MM.1S (cell line): Measurements from ENCODE around the gene NRIP3.
"Not testable (repeated sequence)": the region's sequence is repeated elsewhere in the genome, so short reads cannot be mapped to it uniquely, and the experiment has no call there.

Experiments
- DNase-seq: peaks from one replicate; pipeline ENCODE4 v3.0.0-alpha.2; 2015
- H2AFZ ChIP-seq: fragments of 300-600 bp; sonication (generic); 2 replicates; pipeline ENCODE4 v1.6.0; 2016; ENCODE audit warnings: antibody characterized with exemption, low read length
- H3F3A ChIP-seq: fragments of 300-600 bp; sonication (generic); 2 replicates; pipeline ENCODE4 v1.6.1; 2016; ENCODE audit warnings: mild to moderate bottlenecking, antibody characterized with exemption, low read length, moderate library complexity, mixed read lengths; ENCODE audit not compliant: insufficient read depth
- H3K27ac ChIP-seq: fragments of 300-600 bp; sonication (generic); 2 replicates; pipeline ENCODE4 v1.5.1; 2016; ENCODE audit warnings: mild to moderate bottlenecking, low read length
- H3K27me3 ChIP-seq: fragments of 300-600 bp; sonication (generic); replicated peaks from 2 replicates; pipeline ENCODE4 v1.6.0; 2016; ENCODE audit warnings: low read length; ENCODE audit not compliant: insufficient read depth
- H3K36me3 ChIP-seq: fragments of 300-600 bp; sonication (generic); replicated peaks from 2 replicates; pipeline ENCODE4 v1.6.1; 2016; ENCODE audit warnings: mild to moderate bottlenecking, low read length, mixed read lengths; ENCODE audit not compliant: insufficient read depth
- H3K4me1 ChIP-seq: fragments of 300-600 bp; sonication (generic); 2 replicates; pipeline ENCODE4 v1.6.1; 2016; ENCODE audit warnings: low read length, mixed read lengths
- H3K4me2 ChIP-seq: fragments of 300-600 bp; sonication (generic); 2 replicates; pipeline ENCODE4 v1.6.0; 2016; ENCODE audit warnings: low read depth, low read length
- H3K4me3 ChIP-seq: fragments of 300-600 bp; sonication (generic); 2 replicates; pipeline ENCODE4 v1.5.1; 2016; ENCODE audit warnings: low read length, mixed read lengths
- H3K79me2 ChIP-seq: fragments of 300-600 bp; sonication (generic); 2 replicates; pipeline ENCODE4 v1.6.1; 2016; ENCODE audit warnings: mixed run types, low read length, mixed read lengths
- H3K9ac ChIP-seq: fragments of 300-600 bp; sonication (generic); 2 replicates; pipeline ENCODE4 v1.6.1; 2016; ENCODE audit warnings: low read length, mixed read lengths
- H3K9me2 ChIP-seq: fragments of 300-600 bp; sonication (generic); replicated peaks from 2 replicates; pipeline ENCODE4 v1.6.1; 2016; ENCODE audit warnings: mild to moderate bottlenecking, low read length, mixed read lengths; ENCODE audit not compliant: insufficient read depth
- H3K9me3 ChIP-seq: fragments of 300-600 bp; sonication (generic); replicated peaks from 2 replicates; pipeline ENCODE4 v1.6.1; 2016; ENCODE audit warnings: mild to moderate bottlenecking, low read length, mixed read lengths; ENCODE audit not compliant: insufficient read depth
- H4K20me1 ChIP-seq: fragments of 300-600 bp; sonication (generic); 2 replicates; pipeline ENCODE4 v1.6.1; 2016; ENCODE audit warnings: mild to moderate bottlenecking, low read length, moderate library complexity, mixed read lengths; ENCODE audit not compliant: insufficient read depth
- CTCF ChIP-seq: fragments of 300-600 bp; sonication (generic); IDR thresholded peaks from 2 replicates; pipeline ENCODE4 v1.5.1; 2016; ENCODE audit warnings: antibody characterized with exemption, low read length, mixed read lengths
- EZH2 ChIP-seq: fragments of 300-600 bp; sonication (generic); optimal IDR thresholded peaks from 2 replicates; pipeline ENCODE3; 2017; ENCODE audit warnings: low read depth, mild to moderate bottlenecking, antibody characterized with exemption, low read length, mixed read lengths
- EZH2phosphoT487 ChIP-seq: fragments of 300-600 bp; sonication (generic); IDR thresholded peaks from 2 replicates; pipeline ENCODE4 v1.6.1; 2018; ENCODE audit warnings: antibody characterized with exemption, low read length

The NRIP3 gene

GRCh38 chr11:8937159-8937558 is 66.6 kb downstream of the NRIP3 start:
- Histone ChIP-seq H3K9me2 (no peaks in the 10 kb centered on the region), H3K9me3 (no peaks in the 10 kb centered on the region)
- DNase-seq = no peak

GRCh38 chr11:8935789-8936188 is 68.0 kb downstream of the NRIP3 start:
- DNase-seq, H3K9me3 ChIP-seq, H3K4me1 ChIP-seq, H3K9me2 ChIP-seq, H3K27ac ChIP-seq, H3K4me2 ChIP-seq, H3K36me3 ChIP-seq, H4K20me1 ChIP-seq, H3K27me3 ChIP-seq, H3K9ac ChIP-seq, H2AFZ ChIP-seq, H3K79me2 ChIP-seq, H3F3A ChIP-seq, H3K4me3 ChIP-seq: not testable (repeated sequence)

More at GRCh38 chr11:8937159-8937558, 66.6 kb downstream of the NRIP3 start:
- Histone ChIP-seq H3K4me1 (no peaks in the 10 kb centered on the region), H2AFZ (no peak overlapping the region), H3K4me3 (no peak overlapping the region), H3K27me3 (no peaks in the 10 kb centered on the region; the same call in 1 of the 2 replicates), H3K79me2 (no peaks in the 10 kb centered on the region), H3K9ac (no peak overlapping the region), H3K27ac (no peak overlapping the region), H3F3A (no peaks in the 10 kb centered on the region), H3K36me3 (no peaks in the 10 kb centered on the region), H4K20me1 (no peaks in the 10 kb centered on the region), H3K4me2 (no peak overlapping the region)
- TF ChIP-seq EZH2phosphoT487 = no peak
- no peak for TF ChIP-seq EZH2
- TF ChIP-seq CTCF = no peak

- Histone ChIP-seq H3K9me3 (no peaks in the 10 kb centered on the region), H3K4me3 (no peak overlapping the region), H3K36me3 (no peaks in the 10 kb centered on the region), H3K4me1 (no peaks in the 10 kb centered on the region), H3K27ac (no peak overlapping the region), H3K9me2 (no peaks in the 10 kb centered on the region), H3K4me2 (no peak overlapping the region), H2AFZ (no peak overlapping the region), H4K20me1 (no peaks in the 10 kb centered on the region), H3F3A (no peaks in the 10 kb centered on the region), H3K79me2 (no peaks in the 10 kb centered on the region), H3K9ac (no peak overlapping the region), H3K27me3 (no peaks in the 10 kb centered on the region)
- TF ChIP-seq EZH2phosphoT487 (no peak), EZH2 (no peak), CTCF (no peak)
- DNase-seq = no peak
These were observed 68.9 kb downstream of the NRIP3 start for GRCh38 chr11:8934742-8935488.

- Histone ChIP-seq H3K79me2 (no peaks in the 10 kb centered on the region), H3K27ac (no peak overlapping the region), H2AFZ (no peak overlapping the region), H3K9me2 (no peaks in the 10 kb centered on the region), H3K4me2 (no peak overlapping the region), H3K9me3 (no peaks in the 10 kb centered on the region), H3K4me3 (no peak overlapping the region), H3K36me3 (no peaks in the 10 kb centered on the region), H3K4me1 (no peaks in the 10 kb centered on the region), H4K20me1 (no peaks in the 10 kb centered on the region), H3K27me3 (no peaks in the 10 kb centered on the region), H3F3A (no peaks in the 10 kb centered on the region), H3K9ac (no peak overlapping the region)
- no peak for DNase-seq
- TF ChIP-seq EZH2 = no peak
- no peak for TF ChIP-seq CTCF
- no peak for TF ChIP-seq EZH2phosphoT487
These were observed 69.9 kb downstream of the NRIP3 start for GRCh38 chr11:8933931-8934330.
